ENCODE measurements around the gene LCE1A.

The LCE1A gene

DNA sequence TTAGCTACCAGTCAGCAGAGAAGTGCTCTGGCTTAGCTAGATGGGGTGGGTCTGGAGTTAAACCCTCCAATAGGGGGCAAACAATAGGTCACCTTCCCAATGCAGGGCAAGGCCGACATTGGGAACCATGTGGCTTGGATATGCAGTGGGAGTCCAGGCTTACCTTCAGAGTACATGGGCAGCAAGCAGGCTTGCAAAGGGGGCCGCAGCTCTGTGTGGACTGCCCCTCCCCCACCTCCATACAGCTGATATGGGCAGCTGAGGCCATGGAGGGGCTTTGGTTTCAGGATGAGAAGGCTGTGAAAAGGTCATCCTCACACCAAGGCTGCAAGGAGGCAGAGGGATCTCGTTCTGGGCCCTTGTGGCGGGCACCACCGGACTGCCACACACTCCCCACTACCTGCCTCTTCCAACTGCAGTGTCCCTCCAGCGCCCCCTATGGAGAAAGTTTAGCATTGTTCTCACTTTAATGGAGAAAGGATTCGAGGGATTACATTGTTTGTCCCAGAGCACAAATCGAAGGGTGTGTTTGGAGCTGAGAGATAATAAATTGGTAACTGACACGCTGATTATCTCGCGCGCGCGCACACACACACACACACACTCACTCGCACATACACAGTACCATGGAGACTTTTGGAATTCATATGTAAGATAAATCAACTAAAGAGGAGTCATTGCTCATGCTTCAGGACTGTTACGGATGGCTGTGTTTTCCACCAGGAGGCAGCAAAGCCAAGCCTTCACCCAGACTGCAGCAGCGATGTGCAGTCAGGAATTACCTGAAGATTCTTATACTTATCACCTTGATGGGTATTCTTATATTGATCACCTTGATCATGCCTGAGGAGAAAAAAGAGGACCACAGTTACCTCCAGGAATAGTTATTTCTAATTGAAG, 43.8 kb downstream of the LCE1A start:
- DNase-seq = no peak

DNA sequence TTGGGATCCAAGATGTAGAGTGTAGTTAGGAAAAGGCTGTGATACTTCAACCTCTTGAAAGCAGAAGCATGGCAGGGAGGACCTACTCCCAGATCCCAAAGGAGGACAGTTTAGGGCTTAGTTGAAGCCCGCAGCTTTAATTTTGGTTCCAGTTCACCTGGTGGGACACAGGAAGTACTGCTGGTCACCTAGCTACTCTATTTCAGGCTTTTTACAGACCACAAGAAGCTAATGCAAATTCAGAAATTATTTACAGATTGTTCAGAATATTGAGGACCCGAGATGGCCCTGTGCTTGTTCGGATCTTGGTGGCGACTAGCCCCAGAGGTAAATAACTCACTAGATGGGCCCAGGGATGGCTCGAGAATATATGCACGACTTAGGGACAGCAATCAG, 44.5 kb downstream of the LCE1A start:
- no peak for DNase-seq

DNA sequence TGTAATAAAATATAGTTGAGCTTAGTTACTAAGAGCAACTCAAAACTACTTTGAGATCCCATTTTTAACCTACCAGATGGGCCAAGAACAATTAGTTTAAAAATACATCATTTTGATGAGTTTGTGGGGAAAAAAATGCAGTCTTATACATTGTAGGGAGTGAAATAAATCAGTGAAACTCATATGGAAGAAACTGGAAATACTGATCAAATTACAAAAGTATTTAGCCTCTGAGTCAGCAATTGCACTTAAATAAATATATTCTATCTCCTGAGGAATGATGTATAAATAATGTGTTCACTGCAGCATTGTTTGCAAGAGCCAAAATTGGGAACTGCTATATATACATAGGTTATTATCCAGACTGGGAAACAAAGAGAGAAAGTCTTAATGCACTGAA, 46.2 kb downstream of the LCE1A start:
- no peak for DNase-seq

DNA sequence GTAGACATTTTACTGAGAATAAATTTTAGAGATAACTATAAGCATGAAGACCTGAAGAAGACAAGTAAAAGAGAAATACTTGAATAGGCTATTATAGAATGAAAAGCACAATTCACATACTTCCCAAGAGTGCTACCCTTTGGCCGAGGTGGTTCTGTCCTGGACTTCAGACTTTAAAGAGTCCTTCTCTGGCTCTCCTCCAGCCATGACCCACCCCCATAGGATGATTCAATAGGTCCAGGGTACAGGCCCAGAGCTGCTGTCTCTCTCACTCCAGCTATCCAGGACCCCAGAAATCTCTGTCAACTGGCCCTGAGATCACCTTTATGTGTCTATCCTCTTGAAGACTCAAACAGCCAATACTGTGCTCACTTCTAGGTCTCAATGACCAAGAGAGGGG, 49.6 kb downstream of the LCE1A start:
- no peak for DNase-seq
